CD4-positive, alpha-beta T cell (primary cell): ENCODE data around the gene MSI2. TPM values are rescaled to one million over a fixed set of nuclear protein-coding genes. Genes with fewer than 3 reads are reported as not detected.

Experiments used
- ATAC-seq: fragments of 200-7000 bp; cut with Tn5 transposase; one replicate; pipeline ENCODE4 v1.10.0; 2022; ENCODE audit warnings: mild to moderate bottlenecking; ENCODE audit not compliant: poor library complexity
- CTCF ChIA-PET: fragments of 350-600 bp; sonication (Branson Sonifier 250); formaldehyde crosslinking; loops from one replicate; lab custom pipeline; 2021; ENCODE audit warnings: antibody characterized with exemption, inconsistent platforms; lab: Charles Lee
- POLR2A ChIA-PET: fragments of 350-600 bp; sonication (Branson Sonifier 250); formaldehyde crosslinking; loops from one replicate; lab custom pipeline; 2021; ENCODE audit warnings: antibody characterized with exemption, inconsistent platforms; lab: Charles Lee
- DNase-seq, 14 experiments: peaks; one replicate each; pipeline ENCODE4 v3.0.0-alpha.2; 2013 to 2020; ENCODE audit warnings: mixed read lengths in 2 of 14
- H3K27ac ChIP-seq, 2 donors: one replicate each; pipeline versions ENCODE4 v1.5.1 to v1.7.0; 2013; ENCODE audit warnings: low read length in 2 of 2, low read depth in 1 of 2, mild to moderate bottlenecking in 1 of 2
- H3K27me3 ChIP-seq, 2 experiments: 1 replicate in 1 of 2; 2 replicates in 1 of 2; pipeline versions ENCODE4 v1.6.1 to v1.7.0; 2013; ENCODE audit warnings: low read length in 2 of 2, control low read depth in 1 of 2, mild to moderate bottlenecking in 1 of 2, moderate library complexity in 1 of 2; ENCODE audit not compliant: insufficient read depth in 2 of 2, control insufficient read depth in 1 of 2
- H3K36me3 ChIP-seq: one replicate; pipeline ENCODE4 v1.6.1; 2013; ENCODE audit warnings: low read length, control low read depth; ENCODE audit not compliant: insufficient read depth
- H3K4me1 ChIP-seq: one replicate; pipeline ENCODE4 v1.6.1; 2013; ENCODE audit warnings: low read length, control low read depth; ENCODE audit not compliant: insufficient read depth
- H3K4me3 ChIP-seq: one replicate; pipeline ENCODE4 v1.5.1; 2013; ENCODE audit warnings: mild to moderate bottlenecking, low read length, moderate library complexity
- H3K9me3 ChIP-seq, 2 experiments: 1 replicate in 1 of 2; 2 replicates in 1 of 2; pipeline versions ENCODE4 v1.6.1 to v1.7.0; 2013; ENCODE audit warnings: low read length in 2 of 2, mild to moderate bottlenecking in 2 of 2, control low read depth in 1 of 2, moderate library complexity in 1 of 2; ENCODE audit not compliant: control insufficient read depth in 1 of 2, insufficient read depth in 1 of 2
- H3K27ac Mint-ChIP-seq: one replicate; pipeline ENCODE4 v1.8.0; 2020; ENCODE audit warnings: mixed read lengths
- H3K27me3 Mint-ChIP-seq: one replicate; pipeline ENCODE4 v1.8.0; 2021; ENCODE audit warnings: mixed read lengths
- H3K36me3 Mint-ChIP-seq: one replicate; pipeline ENCODE4 v1.8.0; 2021; ENCODE audit warnings: low read depth, mixed read lengths
- H3K4me1 Mint-ChIP-seq: one replicate; pipeline ENCODE4 v1.8.0; 2021; ENCODE audit warnings: low read depth, mixed read lengths
- H3K4me3 Mint-ChIP-seq: one replicate; pipeline ENCODE4 v1.8.0; 2020; ENCODE audit warnings: mild to moderate bottlenecking, mixed read lengths
- H3K9me3 Mint-ChIP-seq: one replicate; pipeline ENCODE4 v1.8.0; 2020; ENCODE audit warnings: mixed read lengths
- CTCF ChIP-seq: fragments of 200-600 bp; IDR thresholded peaks from one replicate; pipeline ENCODE4 v1.8.0; 2022; ENCODE audit warnings: antibody characterized with exemption, mild to moderate bottlenecking
- intact Hi-C, 2 experiments: fragments of 100-400 bp; cut with DNase I in 1 of 2; cut with micrococcal nuclease in 1 of 2; formaldehyde crosslinking; loops; one replicate each; pipeline versions ENCODE4 v1.15.1 to v1.9.0; 2023 to 2025; cut with DNase I, micrococcal nuclease
- total RNA-seq, 174 experiments: library from RNA in 2 of 174; stranded (reverse) in 2 of 174; gene quantifications; one replicate each; pipeline ENCODE4 v1.2.3 and lab custom pipeline; 2021 to 2026

Gene MSI2
- total RNA-seq, 2 experiments from 2014 or later, result 129 to 132 TPM

- Mint-ChIP-seq H3K4me3 (no peak overlapping the region), H3K9me3 (no peaks in the 10 kb centered on the region), H3K27ac (no peak overlapping the region), H3K36me3 (peaks cover 57% of the 10 kb centered on the region), H3K4me1 (peaks cover 26% of the 10 kb centered on the region), H3K27me3 (no peaks in the 10 kb centered on the region)
- intact Hi-C loops, result no loop called here
- Histone ChIP-seq H3K4me1 (no peaks in the 10 kb centered on the region), H3K9me3 (peaks cover 8 to 13% of the 10 kb centered on the region in 2 experiments), H3K27ac (no peak overlapping the region), H3K36me3 (peaks cover 6% of the 10 kb centered on the region), H3K27me3 (no peaks in the 10 kb centered on the region), H3K4me3 (no peak overlapping the region)
- CTCF ChIA-PET, result no interaction called here
- TF ChIP-seq CTCF, result no peak
- POLR2A ChIA-PET, result no interaction called here
- DNase-seq (no peak), ATAC-seq (no peak)
These were observed 139.5 kb downstream of the MSI2 start for GRCh38 chr17:57395721-57396321.

GRCh38 chr17:57396511-57396921 lies 140.2 kb downstream of the MSI2 start:
- Mint-ChIP-seq H3K4me1 (peaks cover 26% of the 10 kb centered on the region), H3K27ac (no peak overlapping the region), H3K36me3 (peaks cover 57% of the 10 kb centered on the region), H3K27me3 (no peaks in the 10 kb centered on the region), H3K4me3 (no peak overlapping the region), H3K9me3 (no peaks in the 10 kb centered on the region)
- CTCF ChIA-PET, result no interaction called here
- Histone ChIP-seq H3K36me3 (peaks cover 8% of the 10 kb centered on the region), H3K9me3 (peaks cover 5 to 13% of the 10 kb centered on the region in 2 experiments), H3K27me3 (no peaks in the 10 kb centered on the region), H3K27ac (no peak overlapping the region), H3K4me1 (no peaks in the 10 kb centered on the region), H3K4me3 (no peak overlapping the region)
- no peak for TF ChIP-seq CTCF
- POLR2A ChIA-PET, result no interaction called here
- ATAC-seq (no peak), DNase-seq (no peak)
- intact Hi-C loops, result no loop called here

- intact Hi-C loops, result no loop called here
- H3K36me3 Mint-ChIP-seq, result peaks cover 59% of the 10 kb centered on the region
- peaks cover 26% of the 10 kb centered on the region for H3K4me1 Mint-ChIP-seq
- H3K4me3 Mint-ChIP-seq, result no peak overlapping the region
- no peaks in the 10 kb centered on the region for H3K9me3 Mint-ChIP-seq
- no peak overlapping the region for H3K4me3 ChIP-seq
- peaks cover 16% of the 10 kb centered on the region for H3K36me3 ChIP-seq
- no peak for DNase-seq
- no peak for TF ChIP-seq CTCF
- POLR2A ChIA-PET, result no interaction called here
- H3K9me3 ChIP-seq, result peaks cover 5 to 7% of the 10 kb centered on the region in 2 experiments
- H3K27ac ChIP-seq, result no peak overlapping the region
- H3K27me3 ChIP-seq, result no peaks in the 10 kb centered on the region
- no peak for ATAC-seq
- H3K27me3 Mint-ChIP-seq, result no peaks in the 10 kb centered on the region
- CTCF ChIA-PET, result interaction anchor here (1.2 kb wide), 1 partner anchor 154 kb away, joined by 3 read pairs; no protein-coding TSS in a partner anchor
- no peak overlapping the region for H3K27ac Mint-ChIP-seq
- no peaks in the 10 kb centered on the region for H3K4me1 ChIP-seq
These were observed 141.1 kb downstream of the MSI2 start for GRCh38 chr17:57397402-57397801.
